Osteoblast (primary cell): Measurements from ENCODE around the gene TMEM125. TPM values are rescaled to one million over a fixed set of nuclear protein-coding genes. Genes with fewer than 3 reads are reported as not detected.

ENCODE experiments used
- DNase-seq: peaks from one replicate; pipeline ENCODE4 v3.0.0; 2011; ENCODE audit warnings: low spot score, mixed read lengths; ENCODE audit not compliant: insufficient read length; ENCODE audit errors: missing footprints
- H2AFZ ChIP-seq: 2 replicates; pipeline ENCODE4 v1.6.0; 2011; ENCODE audit warnings: mild to moderate bottlenecking, low read length
- H3K27ac ChIP-seq: 2 replicates; pipeline ENCODE4 v1.5.1; 2011; ENCODE audit warnings: mild to moderate bottlenecking, low read depth, low read length, moderate library complexity
- H3K27me3 ChIP-seq: 2 replicates; pipeline ENCODE4 v1.6.0; 2012; ENCODE audit warnings: mild to moderate bottlenecking, control low read depth, inconsistent platforms, low read length, moderate library complexity; ENCODE audit not compliant: insufficient read depth
- H3K36me3 ChIP-seq: 2 replicates; pipeline ENCODE4 v1.5.1; 2011; ENCODE audit warnings: mild to moderate bottlenecking, low read length, control low read depth, moderate library complexity; ENCODE audit not compliant: insufficient read depth
- H3K4me1 ChIP-seq: 2 replicates; pipeline ENCODE4 v1.5.1; 2011; ENCODE audit warnings: mild to moderate bottlenecking, low read length, control low read depth, moderate library complexity; ENCODE audit not compliant: insufficient read depth
- H3K4me2 ChIP-seq: 2 replicates; pipeline ENCODE4 v1.6.0; 2011; ENCODE audit warnings: mild to moderate bottlenecking, low read length; ENCODE audit not compliant: insufficient read depth
- H3K4me3 ChIP-seq: fragments of 200-600 bp; sonication (generic); 3 replicates; pipeline ENCODE4 v1.5.1; 2012; ENCODE audit warnings: mild to moderate bottlenecking, low read length, inconsistent platforms; ENCODE audit not compliant: insufficient read depth
- H3K79me2 ChIP-seq: 2 replicates; pipeline ENCODE4 v1.6.0; 2012; ENCODE audit warnings: mild to moderate bottlenecking, low read length, control low read depth, inconsistent platforms; ENCODE audit not compliant: insufficient read depth
- H3K9me3 ChIP-seq: 2 replicates; pipeline ENCODE4 v1.5.1; 2011; ENCODE audit warnings: low read depth, low read length, control low read depth
- H4K20me1 ChIP-seq: 2 replicates; pipeline ENCODE4 v1.6.0; 2012; ENCODE audit warnings: mild to moderate bottlenecking, low read length, control low read depth; ENCODE audit not compliant: insufficient read depth
- CTCF ChIP-seq: IDR thresholded peaks from 2 replicates; pipeline ENCODE4 v1.5.1; 2011; ENCODE audit warnings: mild to moderate bottlenecking, low read depth, low read length, moderate library complexity; ENCODE audit errors: extremely low read depth
- total RNA-seq: library from RNA; depleted of rRNA; stranded (reverse); fragments of >200 nt; gene quantifications from 2 replicates; pipeline ENCODE4 v1.2.3, GENCODE V29; 2012

Gene TMEM125
- total RNA-seq = not detected in 2 replicates

- Histone ChIP-seq H3K9me3 (no peaks in the 10 kb centered on the region), H3K79me2 (no peaks in the 10 kb centered on the region), H4K20me1 (no peaks in the 10 kb centered on the region), H3K4me3 (no peak within 1 kb of the TSS), H3K4me1 (no peaks in the 10 kb centered on the region), H3K27ac (no peak within 1 kb of the TSS), H3K4me2 (no peak within 1 kb of the TSS), H3K27me3 (peaks cover 11% of the 10 kb centered on the region), H2AFZ (no peak within 1 kb of the TSS), H3K36me3 (no peaks in the 10 kb centered on the region)
- no peak for DNase-seq
- TF ChIP-seq CTCF = no peak
Measured at GRCh38 chr1:43269627-43270375, at the start of gene TMEM125. Gene TMEM125 (plus strand): TSS chr1:43269983. CDS start chr1:43272723, 2,740 bp downstream.

- Histone ChIP-seq H3K4me3 (no peak overlapping the region), H4K20me1 (no peaks in the 10 kb centered on the region), H3K4me1 (no peaks in the 10 kb centered on the region), H3K4me2 (no peak overlapping the region), H3K27ac (no peak overlapping the region), H3K27me3 (no peaks in the 10 kb centered on the region), H3K9me3 (no peaks in the 10 kb centered on the region), H3K36me3 (no peaks in the 10 kb centered on the region), H2AFZ (no peak overlapping the region), H3K79me2 (no peaks in the 10 kb centered on the region)
- TF ChIP-seq CTCF = no peak
- DNase-seq = no peak
Measured at GRCh38 chr1:43220905-43221778, 48.6 kb upstream of the TMEM125 start.

GRCh38 chr1:43221797-43222196 lies 48.0 kb upstream of the TMEM125 start:
- no peaks in the 10 kb centered on the region for H4K20me1 ChIP-seq
- H3K4me1 ChIP-seq = no peaks in the 10 kb centered on the region
- no peak overlapping the region for H3K4me2 ChIP-seq
- TF ChIP-seq CTCF = no peak
- no peaks in the 10 kb centered on the region for H3K9me3 ChIP-seq
- no peak overlapping the region for H2AFZ ChIP-seq
- no peak overlapping the region for H3K4me3 ChIP-seq
- H3K79me2 ChIP-seq = no peaks in the 10 kb centered on the region
- DNase-seq = no peak
- no peaks in the 10 kb centered on the region for H3K27me3 ChIP-seq
- H3K36me3 ChIP-seq = no peaks in the 10 kb centered on the region
- no peak overlapping the region for H3K27ac ChIP-seq

- Histone ChIP-seq H2AFZ (no peak overlapping the region), H3K27me3 (no peaks in the 10 kb centered on the region), H3K4me2 (no peak overlapping the region), H3K4me3 (no peak overlapping the region), H3K79me2 (no peaks in the 10 kb centered on the region), H3K4me1 (no peaks in the 10 kb centered on the region), H3K36me3 (no peaks in the 10 kb centered on the region), H3K27ac (no peak overlapping the region), H3K9me3 (no peaks in the 10 kb centered on the region), H4K20me1 (no peaks in the 10 kb centered on the region)
- TF ChIP-seq CTCF = no peak
- no peak for DNase-seq
Measured at GRCh38 chr1:43222879-43223278, 46.9 kb upstream of the TMEM125 start.
